K562 (cell line): Measurements from ENCODE around the gene QPRT. TPM values are rescaled to one million over a fixed set of nuclear protein-coding genes. Genes with fewer than 3 reads are reported as not detected.

Source experiments
- CCNT2 ChIP-seq: IDR thresholded peaks from 2 replicates; pipeline ENCODE4 v1.6.1; 2011; ENCODE audit warnings: borderline replicate concordance, low read depth, mild to moderate bottlenecking, moderate library complexity, mixed read lengths, low read length; ENCODE audit not compliant: insufficient read length; ENCODE audit errors: extremely low read depth
- CTBP1 ChIP-seq: fragments of 450-650 bp; IDR thresholded peaks from 2 replicates; pipeline ENCODE4 v1.6.1; 2016; ENCODE audit warnings: borderline replicate concordance
- E2F6 ChIP-seq, 2 experiments: IDR thresholded peaks; 2 replicates each; pipeline ENCODE4 v1.6.1; 2011; ENCODE audit warnings: borderline replicate concordance in 1 of 2, control low read depth in 1 of 2, low read depth in 1 of 2, low read length in 1 of 2, mild to moderate bottlenecking in 1 of 2, mixed read lengths in 1 of 2, moderate library complexity in 1 of 2; ENCODE audit not compliant: insufficient read depth in 1 of 2, insufficient read length in 1 of 2, poor library complexity in 1 of 2, severe bottlenecking in 1 of 2; ENCODE audit errors: extremely low read depth in 1 of 2
- HDAC1 ChIP-seq, 2 experiments: fragments of 450-650 bp; IDR thresholded peaks; 2 replicates each; pipeline ENCODE4 v1.6.1; 2016 to 2017; ENCODE audit warnings: inconsistent platforms in 1 of 2, mild to moderate bottlenecking in 1 of 2, moderate library complexity in 1 of 2
- HDAC2 ChIP-seq: fragments of 450-650 bp; IDR thresholded peaks from 2 replicates; pipeline ENCODE4 v1.6.1; 2016; ENCODE audit warnings: mild to moderate bottlenecking
- HMBOX1 ChIP-seq: sonication (generic); IDR thresholded peaks from 2 replicates; pipeline ENCODE4 v1.6.1; 2016
- HNRNPLL ChIP-seq: fragments of 200-400 bp; formaldehyde crosslinking; IDR thresholded peaks from 2 replicates; pipeline ENCODE4 v1.6.1; 2017; ENCODE audit warnings: low read length, low read depth, mild to moderate bottlenecking; ENCODE audit not compliant: poor library complexity, severe bottlenecking
- MAZ ChIP-seq, 2 experiments: fragments of 450-650 bp in 1 of 2; sonication (generic) in 1 of 2; formaldehyde crosslinking; IDR thresholded peaks in 1 of 2; conservative IDR thresholded peaks in 1 of 2; 2 replicates each; pipeline versions ENCODE4 v1.4.0 to v1.5.0; 2020; ENCODE audit warnings: mild to moderate bottlenecking in 1 of 2, missing genetic modification reagents in 1 of 2
- NCOA6 ChIP-seq: fragments of 450-650 bp; IDR thresholded peaks from 2 replicates; pipeline ENCODE4 v1.6.1; 2017; ENCODE audit warnings: mild to moderate bottlenecking
- PBX2 ChIP-seq, 2 experiments: IDR thresholded peaks in 1 of 2; conservative IDR thresholded peaks in 1 of 2; 2 replicates each; pipeline ENCODE4 v1.6.1; 2016; ENCODE audit warnings: low read depth in 2 of 2, mild to moderate bottlenecking in 1 of 2, missing compliant biosample characterization in 1 of 2, missing genetic modification characterization in 1 of 2, moderate library complexity in 1 of 2
- PTBP1 ChIP-seq: fragments of 200-400 bp; formaldehyde crosslinking; IDR thresholded peaks from 2 replicates; pipeline ENCODE4 v1.6.1; 2017; ENCODE audit warnings: low read depth, low read length
- TAF9B ChIP-seq: fragments of 450-650 bp; IDR thresholded peaks from 2 replicates; pipeline ENCODE4 v1.6.1; 2018; ENCODE audit warnings: mild to moderate bottlenecking; ENCODE audit not compliant: partially characterized antibody
- YY1 ChIP-seq, 3 experiments: IDR thresholded peaks; 2 replicates each; pipeline ENCODE4 v1.6.1; 2011; ENCODE audit warnings: low read length in 2 of 3, mild to moderate bottlenecking in 2 of 3, moderate library complexity in 2 of 3, borderline replicate concordance in 1 of 3, control low read depth in 1 of 3, low read depth in 1 of 3; ENCODE audit not compliant: insufficient read depth in 3 of 3, insufficient replicate concordance in 2 of 3, control insufficient read depth in 1 of 3, insufficient read length in 1 of 3; ENCODE audit errors: extremely low read depth in 1 of 3
- ZNF3 ChIP-seq: fragments of 250-450 bp; sonication (Bioruptor Pico); IDR thresholded peaks from 2 replicates; pipeline ENCODE4 v1.5.0; 2021; ENCODE audit warnings: mild to moderate bottlenecking, moderate library complexity
- ZNF668 ChIP-seq: fragments of 250-450 bp; sonication (Bioruptor Pico); IDR thresholded peaks from 2 replicates; pipeline ENCODE4 v1.8.0; 2022; ENCODE audit warnings: mild to moderate bottlenecking, inconsistent platforms
- polyA plus RNA-seq, 8 experiments: library from polyadenylated mRNA; depleted of rRNA in 4 of 8; stranded (reverse) in 5 of 8; unstranded in 3 of 8; fragments of >200 nt; fragmentation: Nextera tagmentation in 2 of 8; fragmentation: Illumina TruSeq in 1 of 8; extraction: Ambion mirVana in 2 of 8; extraction: Trizol in 1 of 8; gene quantifications; 2 replicates each; pipeline versions ENCODE4 v1.2.1 to v1.2.3, GENCODE V29; 2011 to 2014; ENCODE audit warnings: inconsistent platforms in 1 of 8, missing spikeins in 1 of 8
- total RNA-seq, 7 experiments: library from RNA; depleted of rRNA in 6 of 7; stranded (reverse); fragments of >200 nt in 6 of 7; fragmentation: Illumina TruSeq in 2 of 7; extraction: Trizol in 2 of 7; gene quantifications; 2 replicates each; pipeline versions ENCODE4 v1.2.1 to v1.2.3, GENCODE V29; 2011 to 2021; ENCODE audit warnings: low replicate concordance in 1 of 7

Gene QPRT
- total and polyA plus RNA-seq, 9 of the 15 experiments (the other 6 are each of a cell fraction or from before 2014, with no cell fraction given): 7.7 to 112 (median 64.1) TPM

GRCh38 chr16:29699324-29700219, 20.6 kb downstream of the QPRT start (continued):
- TF ChIP-seq PBX2 (CRISPR knock-in tag; IDR thresholded peaks at IDR 0.05; ENCODE audit: low read depth) (no peak), PBX2 (tag; conservative IDR thresholded peaks at IDR 0.05; ENCODE audit: low read depth) (no peak), HDAC2 (0 out of 2 replicates have a peak, but pooled peaks have one; percentile 31), TAF9B (no peak), CTBP1 (peak; percentile 47; the same call in 1 of the 2 replicates), HNRNPLL (no peak), HDAC1 (IDR thresholded peaks at IDR 0.05) (peak in 1 of 2 experiments; percentile 19; a peak in 1 of 4 replicates), ZNF3 (peak; percentile 6; the same call in 1 of the 2 replicates), CCNT2 (no peak), ZNF668 (no peak), MAZ (CRISPR knock-in tag; conservative IDR thresholded peaks at IDR 0.05 in 1 of 2, IDR thresholded peaks at IDR 0.05 in 1 of 2) (no peak), YY1 (IDR thresholded peaks at IDR 0.05; ENCODE audit: borderline replicate concordance in 1 of 3, control insufficient read depth in 1 of 3, extremely low read depth in 1 of 3, insufficient read depth in 3 of 3, insufficient read length in 1 of 3, insufficient replicate concordance in 2 of 3, low read depth in 1 of 3, low read length in 2 of 3) (peak in 1 of 3 experiments; percentile 54), E2F6 (IDR thresholded peaks at IDR 0.05; ENCODE audit: borderline replicate concordance in 1 of 2, extremely low read depth in 1 of 2, insufficient read depth in 1 of 2, insufficient read length in 1 of 2, low read depth in 1 of 2, low read length in 1 of 2, poor library complexity in 1 of 2, severe bottlenecking in 1 of 2) (peak in 1 of 2 experiments; percentile 11), HMBOX1 (no peak), PTBP1 (no peak), NCOA6 (no peak)
